PC-9 (cell line): ENCODE measurements around the gene PCDHB12. TPM values are rescaled to one million over a fixed set of nuclear protein-coding genes. Genes with fewer than 3 reads are reported as not detected.

Source experiments
- BruUV-seq: library from RNA; stranded (reverse); fragments of 400-500 nt; replicated peaks from 2 replicates; lab custom pipeline; 2021; lab: Mats Ljungman, UMichigan
- CTCF ChIA-PET: fragments of 300-600 bp; sonication (Branson Sonifier 250); formaldehyde crosslinking; loops from one replicate; lab custom pipeline; 2022; ENCODE audit warnings: antibody characterized with exemption; lab: Charles Lee
- POLR2A ChIA-PET: fragments of 300-600 bp; sonication (Branson Sonifier 250); formaldehyde crosslinking; loops from one replicate; lab custom pipeline; 2022; ENCODE audit warnings: antibody characterized with exemption; ENCODE audit not compliant: unreplicated experiment; lab: Charles Lee
- DNase-seq, 2 experiments: peaks; one replicate each; pipeline versions ENCODE4 v3.0.0 to v3.0.0-alpha.2; 2015 to 2022; ENCODE audit warnings: mixed read lengths in 1 of 2
- H2AFZ ChIP-seq: fragments of 200-600 bp; sonication (generic); 2 replicates; pipeline ENCODE4 v1.8.1; 2017; ENCODE audit warnings: antibody characterized with exemption
- H3F3A ChIP-seq: fragments of 200-600 bp; sonication (generic); 2 replicates; pipeline ENCODE4 v1.8.1; 2017; ENCODE audit warnings: antibody characterized with exemption, mild to moderate bottlenecking, low read depth; ENCODE audit not compliant: insufficient read depth
- H3K27ac ChIP-seq: fragments of 200-600 bp; sonication (generic); 2 replicates; pipeline ENCODE4 v1.6.1; 2016; ENCODE audit warnings: mixed run types
- H3K27me3 ChIP-seq: fragments of 200-600 bp; sonication (generic); 2 replicates; pipeline ENCODE4 v1.6.1; 2016; ENCODE audit warnings: low read depth, mixed run types; ENCODE audit not compliant: insufficient read depth
- H3K36me3 ChIP-seq: fragments of 200-600 bp; sonication (generic); 2 replicates; pipeline ENCODE4 v1.6.1; 2016; ENCODE audit warnings: low read depth, mixed run types
- H3K4me1 ChIP-seq: fragments of 200-600 bp; sonication (generic); replicated peaks from 2 replicates; pipeline ENCODE4 v1.6.1; 2016; ENCODE audit warnings: mixed run types; ENCODE audit not compliant: insufficient read depth
- H3K4me2 ChIP-seq: fragments of 200-600 bp; sonication (generic); 2 replicates; pipeline ENCODE4 v1.6.1; 2017; ENCODE audit warnings: mixed run types
- H3K4me3 ChIP-seq: fragments of 200-600 bp; sonication (generic); 2 replicates; pipeline ENCODE4 v1.6.1; 2016; ENCODE audit warnings: mixed run types
- H3K79me2 ChIP-seq: fragments of 200-600 bp; sonication (generic); 2 replicates; pipeline ENCODE4 v1.6.1; 2017; ENCODE audit warnings: low read depth, mixed run types
- H3K9me2 ChIP-seq: fragments of 200-600 bp; sonication (generic); 2 replicates; pipeline ENCODE4 v1.8.1; 2017; ENCODE audit warnings: mild to moderate bottlenecking; ENCODE audit not compliant: insufficient read depth
- H3K9me3 ChIP-seq: fragments of 200-600 bp; sonication (generic); 2 replicates; pipeline ENCODE4 v1.8.1; 2016; ENCODE audit warnings: low read depth; ENCODE audit not compliant: insufficient read depth
- H4K20me1 ChIP-seq: fragments of 200-600 bp; sonication (generic); 2 replicates; pipeline ENCODE4 v1.8.1; 2017; ENCODE audit not compliant: insufficient read depth
- CTCF ChIP-seq: fragments of 200-600 bp; sonication (generic); conservative IDR thresholded peaks from 2 replicates; pipeline ENCODE4 v1.6.1; 2017; ENCODE audit warnings: mixed run types, antibody characterized with exemption, mild to moderate bottlenecking, moderate library complexity
- EZH2 ChIP-seq: fragments of 200-600 bp; sonication (generic); IDR thresholded peaks from 2 replicates; pipeline ENCODE4 v1.8.0; 2017; ENCODE audit warnings: antibody characterized with exemption, low read depth
- intact Hi-C: fragments of 100-400 bp; cut with micrococcal nuclease; formaldehyde crosslinking; loops from one replicate; pipeline ENCODE4 v1.10.0; 2022; ENCODE audit not compliant: unreplicated experiment
- total RNA-seq: library from RNA; stranded (reverse); gene quantifications from 2 replicates; pipeline ENCODE4 v1.2.3, GENCODE V29; 2021

PCDHB12 gene
- total RNA-seq, 1 experiment from 2014 or later, result not detected

GRCh38 chr5:141250576-141250975 is 42.1 kb downstream of the PCDHB12 start:
- Histone ChIP-seq H3K79me2 (no peaks in the 10 kb centered on the region), H3K36me3 (no peaks in the 10 kb centered on the region), H3K27me3 (no peaks in the 10 kb centered on the region), H3K4me3 (no peak overlapping the region), H3K4me1 (no peaks in the 10 kb centered on the region), H3F3A (no peaks in the 10 kb centered on the region), H2AFZ (no peak overlapping the region), H4K20me1 (no peaks in the 10 kb centered on the region), H3K9me3 (peaks cover 7% of the 10 kb centered on the region; the same call in 1 of the 2 replicates), H3K27ac (no peak overlapping the region), H3K9me2 (no peaks in the 10 kb centered on the region), H3K4me2 (no peak overlapping the region)
- no peak for TF ChIP-seq CTCF
- no peak for TF ChIP-seq EZH2
- DNase-seq, result no peak
- ChIA-PET CTCF (no interaction called here), POLR2A (no interaction called here)
- intact Hi-C loops, result no loop called here
- BruUV-seq, result no TSS peak

- TF ChIP-seq CTCF (no peak), EZH2 (no peak)
- Histone ChIP-seq H3K4me3 (no peak overlapping the region), H3K36me3 (no peaks in the 10 kb centered on the region), H3K27ac (no peak overlapping the region), H3K9me2 (no peaks in the 10 kb centered on the region), H3K9me3 (peaks cover 38% of the 10 kb centered on the region), H4K20me1 (no peaks in the 10 kb centered on the region), H3K4me2 (no peak overlapping the region), H3K27me3 (no peaks in the 10 kb centered on the region), H3K4me1 (no peaks in the 10 kb centered on the region), H3K79me2 (no peaks in the 10 kb centered on the region), H3F3A (no peaks in the 10 kb centered on the region), H2AFZ (no peak overlapping the region)
- POLR2A ChIA-PET, result no interaction called here
- DNase-seq, result no peak
- intact Hi-C loops, result no loop called here
- no TSS peak for BruUV-seq
- CTCF ChIA-PET, result no interaction called here
Observed at GRCh38 chr5:141258464-141258863, 49.9 kb downstream of the PCDHB12 start.

GRCh38 chr5:141258948-141259347 is 50.4 kb downstream of the PCDHB12 start:
- intact Hi-C loops, result no loop called here
- TF ChIP-seq CTCF, result no peak
- no peak for TF ChIP-seq EZH2
- Histone ChIP-seq H2AFZ (no peak overlapping the region), H3K27me3 (no peaks in the 10 kb centered on the region), H3K79me2 (no peaks in the 10 kb centered on the region), H3K9me2 (no peaks in the 10 kb centered on the region), H4K20me1 (no peaks in the 10 kb centered on the region), H3K4me1 (no peaks in the 10 kb centered on the region), H3K27ac (no peak overlapping the region), H3K36me3 (no peaks in the 10 kb centered on the region), H3K9me3 (peaks cover 43% of the 10 kb centered on the region), H3F3A (no peaks in the 10 kb centered on the region), H3K4me3 (no peak overlapping the region), H3K4me2 (no peak overlapping the region)
- DNase-seq, result no peak
- ChIA-PET CTCF (no interaction called here), POLR2A (no interaction called here)
- no TSS peak for BruUV-seq
